A204.1 (cell line): ENCODE measurements around the gene PPP1R9B.

Experiments used
- FAIRE-seq: peaks from 2 replicates; lab custom pipeline; 2012; peaks lifted over from hg19 to GRCh38; lab: Jason Lieb, UNC

The PPP1R9B gene

GRCh38 chr17:50123649-50124349 lies 26.7 kb downstream of the PPP1R9B start:
- no peak for FAIRE-seq

DNA sequence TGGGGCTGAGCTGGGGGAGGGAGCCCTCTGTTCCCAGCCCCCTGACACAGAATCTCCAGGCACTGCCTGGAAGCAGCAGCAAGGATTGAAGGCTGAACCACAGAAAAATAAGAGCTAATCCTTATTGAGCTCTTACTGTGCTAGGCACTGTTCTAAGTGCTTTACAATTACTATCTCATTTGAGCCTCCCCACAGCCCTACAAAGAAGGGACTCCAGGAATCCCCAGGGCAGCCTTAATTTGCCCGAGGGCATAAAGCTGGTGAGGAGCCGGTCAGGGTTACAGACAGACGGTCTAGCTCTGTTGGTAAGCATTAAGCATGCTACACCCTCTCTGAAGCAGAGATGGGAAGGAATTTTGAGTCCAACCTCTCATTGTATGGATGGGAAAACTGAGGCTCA lies 27.5 kb downstream of the PPP1R9B start:
- FAIRE-seq, result no peak

- FAIRE-seq, result no peak
These were observed 29.8 kb downstream of the PPP1R9B start for GRCh38 chr17:50120475-50121253.

- FAIRE-seq, result no peak
These were observed 31.7 kb downstream of the PPP1R9B start for GRCh38 chr17:50118828-50119218.

- FAIRE-seq, result no peak
These were observed 32.2 kb downstream of the PPP1R9B start for GRCh38 chr17:50118076-50118827.

GRCh38 chr17:50117202-50118051 lies 33.0 kb downstream of the PPP1R9B start:
- FAIRE-seq, result no peak

DNA sequence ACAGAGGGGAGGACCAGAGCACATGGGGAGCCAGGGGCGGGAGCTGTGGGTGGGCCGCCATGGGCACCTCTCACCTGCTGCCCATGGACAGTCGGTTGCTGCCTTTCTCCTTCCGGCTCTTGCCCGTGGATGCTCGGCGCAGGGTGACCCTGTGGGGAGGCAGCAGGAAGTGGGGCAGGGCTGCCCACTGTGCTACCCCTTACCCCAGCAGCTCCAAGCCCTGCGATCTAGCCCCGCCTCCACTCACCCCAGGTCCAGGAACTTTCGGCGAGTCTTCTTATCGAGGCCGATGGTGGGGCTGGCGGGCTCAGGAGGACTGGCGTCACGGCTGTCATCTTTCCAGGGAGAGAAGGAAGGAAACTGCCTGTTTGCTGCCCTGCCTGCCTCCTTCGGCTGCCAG lies 34.7 kb downstream of the PPP1R9B start:
- FAIRE-seq, result no peak

DNA sequence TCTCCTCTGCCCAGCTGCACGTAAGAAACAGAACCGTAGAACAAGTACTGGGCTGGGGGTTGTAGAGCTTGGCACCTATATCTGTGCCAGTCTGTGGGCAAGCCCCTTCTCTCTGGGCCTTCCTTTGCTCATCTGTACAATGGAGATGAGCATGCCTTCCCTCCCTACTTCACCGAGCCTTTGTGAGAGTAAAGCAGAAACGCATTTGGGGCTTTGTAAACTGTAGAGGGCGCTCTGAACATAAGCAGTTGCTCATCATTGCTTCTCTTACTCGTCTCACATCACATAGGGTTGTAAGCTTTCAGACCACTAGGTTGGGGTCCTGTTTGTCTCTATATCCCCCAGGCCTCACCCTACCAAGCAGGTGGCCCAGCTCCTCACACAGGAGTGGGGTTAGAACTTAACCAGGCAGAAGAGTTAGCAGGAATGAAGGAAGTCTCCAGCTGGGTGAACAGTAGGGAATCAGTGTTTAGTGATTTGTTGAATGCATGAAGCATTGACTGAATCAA lies 35.6 kb downstream of the PPP1R9B start:
- FAIRE-seq, result no peak

DNA sequence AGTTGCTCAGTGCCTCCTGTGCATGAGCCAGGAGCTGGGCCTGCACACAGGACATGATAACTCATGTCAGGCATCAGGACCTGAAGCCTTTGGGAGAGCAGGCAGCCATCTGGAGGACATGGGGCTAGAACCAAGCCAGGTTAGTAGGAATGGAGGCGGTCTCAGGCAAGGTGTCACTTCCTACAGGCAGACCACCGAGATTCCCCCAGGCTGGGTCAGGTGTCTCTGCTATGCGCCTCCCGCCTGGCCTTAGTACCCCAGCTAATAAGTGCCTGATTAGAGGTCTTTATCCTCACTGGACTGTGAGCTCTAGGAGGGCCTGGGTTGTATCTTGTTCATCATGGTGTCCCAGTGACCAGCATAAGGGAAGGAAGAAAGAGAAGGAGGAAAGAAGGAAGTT lies 36.1 kb downstream of the PPP1R9B start:
- no peak for FAIRE-seq

- no peak for FAIRE-seq
These were observed 36.7 kb downstream of the PPP1R9B start for GRCh38 chr17:50113624-50114320.

DNA sequence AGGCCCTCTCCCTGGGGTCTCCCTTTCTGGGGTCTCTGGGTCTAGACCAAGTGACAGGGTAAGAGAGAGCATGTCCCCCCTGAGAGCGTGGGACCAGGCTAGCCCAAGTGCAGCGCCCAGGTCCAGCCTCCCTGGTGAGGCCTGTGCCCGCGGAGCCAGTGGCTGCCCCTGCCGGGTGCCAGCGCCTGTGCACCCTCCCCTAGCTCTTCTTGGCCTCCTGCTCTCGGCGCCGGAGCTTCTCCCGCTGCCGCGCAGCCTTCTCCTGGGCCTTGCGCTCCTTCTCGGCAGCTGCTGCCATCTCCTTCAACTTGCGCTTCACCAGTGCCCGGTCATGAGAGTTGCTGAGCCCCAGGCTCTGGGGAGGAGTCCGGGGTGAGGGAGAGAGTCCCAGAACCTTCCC lies 37.8 kb downstream of the PPP1R9B start:
- no peak for FAIRE-seq

GRCh38 chr17:50111673-50112655 lies 38.5 kb downstream of the PPP1R9B start:
- FAIRE-seq, result no peak

- no peak for FAIRE-seq
These were observed 39.7 kb downstream of the PPP1R9B start for GRCh38 chr17:50110591-50111349.

DNA sequence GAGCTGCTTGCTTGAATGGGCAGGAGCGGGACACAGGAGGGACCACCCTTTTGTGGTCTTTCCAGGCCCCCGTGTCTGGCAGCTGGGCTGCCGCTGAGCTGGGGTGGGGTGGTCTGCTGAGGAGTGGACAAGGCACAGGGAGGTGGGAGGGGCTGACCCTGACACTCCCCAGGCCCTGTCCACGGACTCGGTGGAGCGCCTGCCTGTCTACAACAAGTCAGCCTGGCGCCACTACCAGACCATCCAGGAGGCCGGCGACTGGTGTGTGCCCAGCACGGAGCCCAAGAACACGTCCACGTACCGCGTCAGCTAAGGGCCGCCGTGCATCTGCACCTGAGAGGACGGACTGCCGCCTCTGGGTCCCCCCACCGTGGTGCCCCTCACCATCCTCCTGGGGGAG lies 40.7 kb downstream of the PPP1R9B start:
- no peak for FAIRE-seq

GRCh38 chr17:50109207-50109606 lies 41.3 kb downstream of the PPP1R9B start:
- no peak for FAIRE-seq

- no peak for FAIRE-seq
These were observed 41.9 kb downstream of the PPP1R9B start for GRCh38 chr17:50108556-50108955.

DNA sequence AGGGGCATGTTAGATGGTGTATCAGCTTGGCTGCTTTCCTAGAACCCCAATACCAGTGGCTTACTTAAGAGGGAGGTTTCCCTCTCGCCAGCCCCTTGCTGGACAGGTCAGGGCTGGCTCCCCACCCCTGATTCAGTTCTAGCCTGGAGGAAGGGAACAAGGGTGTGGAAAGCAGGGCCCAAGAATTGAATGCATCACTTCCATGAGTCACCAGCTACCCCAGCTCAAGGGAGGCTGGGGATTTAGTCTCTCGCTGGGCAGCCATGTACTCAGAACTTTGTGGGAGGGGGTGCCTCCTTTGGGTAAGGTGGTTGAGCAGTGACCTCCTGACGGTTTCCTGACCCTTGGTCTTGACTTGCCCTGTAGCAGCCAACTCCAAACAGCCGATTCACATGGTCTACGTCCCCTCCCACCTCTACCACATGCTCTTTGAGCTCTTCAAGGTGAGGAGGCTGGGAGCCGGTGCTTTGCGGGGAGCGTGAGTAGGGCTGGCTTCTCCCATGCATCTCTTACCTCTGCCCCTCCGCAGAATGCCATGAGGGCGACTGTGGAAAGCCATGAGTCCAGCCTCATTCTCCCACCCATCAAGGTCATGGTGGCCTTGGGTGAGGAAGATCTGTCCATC lies 42.6 kb downstream of the PPP1R9B start:
- FAIRE-seq, result no peak

DNA sequence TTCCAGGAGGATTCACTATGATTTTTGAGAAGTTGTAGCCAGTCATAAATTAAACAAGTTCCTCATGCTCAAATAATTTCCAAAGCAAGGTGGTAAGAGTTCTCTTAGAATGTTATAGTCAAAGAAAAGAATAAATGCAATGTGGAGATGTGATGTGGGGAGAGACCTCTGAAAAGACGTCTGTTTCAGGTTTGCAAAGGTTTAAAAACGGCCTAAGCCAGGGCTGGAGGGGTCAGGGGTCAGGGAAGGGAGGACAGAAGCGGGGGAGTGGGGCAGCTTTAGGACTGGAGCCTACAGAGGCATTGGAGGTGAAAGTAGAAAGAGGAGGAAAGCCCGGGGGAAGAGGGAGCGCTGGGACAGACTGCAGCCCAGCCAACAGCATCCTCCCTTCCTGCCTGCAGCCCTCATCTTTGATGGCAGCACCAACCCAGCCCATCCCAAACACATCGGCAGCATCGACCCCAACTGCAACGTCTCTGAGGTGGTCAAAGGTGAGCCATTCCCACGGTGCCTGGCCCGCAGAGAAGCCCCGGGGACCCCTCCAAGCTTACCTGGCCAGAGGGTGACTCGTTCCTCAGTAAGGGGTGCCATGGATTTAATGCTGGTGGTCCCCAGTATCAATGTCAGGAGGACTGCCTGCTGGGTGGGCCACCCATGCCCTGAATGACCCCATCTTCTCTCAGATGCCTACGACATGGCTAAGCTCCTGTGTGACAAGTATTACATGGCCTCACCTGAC lies 43.9 kb downstream of the PPP1R9B start:
- no peak for FAIRE-seq
